MCF 10A (cell line): ENCODE results near the gene AJUBA. TPM values are rescaled to one million over a fixed set of nuclear protein-coding genes. Genes with fewer than 3 reads are reported as not detected.

Experiments
- Bru-seq: library from RNA; stranded (reverse); fragments of 400-500 nt; gene quantifications from one replicate; lab custom pipeline; 2021; lab: Mats Ljungman, UMichigan
- BruChase-seq, 2 experiments: library from RNA; stranded (reverse); fragments of 400-500 nt; gene quantifications; one replicate each; lab custom pipeline; 2021; lab: Mats Ljungman, UMichigan
- BruUV-seq: library from RNA; stranded (reverse); fragments of 400-500 nt; replicated peaks from 2 replicates; lab custom pipeline; 2021; lab: Mats Ljungman, UMichigan
- CTCF ChIA-PET: fragments of 300-600 bp; sonication (Branson Sonifier 250); formaldehyde crosslinking; extraction: SDS; loops from one replicate; lab custom pipeline; 2021; ENCODE audit warnings: antibody characterized with exemption, inconsistent platforms; lab: Yijun Ruan, JAX
- POLR2A ChIA-PET: fragments of 300-600, 350-650 bp; sonication (Branson Sonifier 250); formaldehyde crosslinking; extraction: SDS; loops from one replicate; lab custom pipeline; 2020; ENCODE audit warnings: antibody characterized with exemption, inconsistent platforms; lab: Yijun Ruan, JAX
- DNase-seq: peaks from one replicate; pipeline ENCODE4 v3.0.0-alpha.2; 2018; ENCODE audit not compliant: unreplicated experiment
- H3K27ac Mint-ChIP-seq: one replicate; pipeline ENCODE4 v1.8.0; 2022; ENCODE audit warnings: mild to moderate bottlenecking, low read depth, mixed read lengths; ENCODE audit not compliant: unreplicated experiment
- H3K27me3 Mint-ChIP-seq: one replicate; pipeline ENCODE4 v1.8.0; 2022; ENCODE audit warnings: mixed read lengths; ENCODE audit not compliant: insufficient read depth, unreplicated experiment
- H3K36me3 Mint-ChIP-seq: one replicate; pipeline ENCODE4 v1.8.0; 2022; ENCODE audit warnings: mild to moderate bottlenecking, moderate library complexity, mixed read lengths; ENCODE audit not compliant: insufficient read depth, unreplicated experiment
- H3K4me1 Mint-ChIP-seq: one replicate; pipeline ENCODE4 v1.8.0; 2022; ENCODE audit warnings: mixed read lengths; ENCODE audit not compliant: insufficient read depth, unreplicated experiment
- H3K4me3 Mint-ChIP-seq: one replicate; pipeline ENCODE4 v1.8.0; 2022; ENCODE audit warnings: mild to moderate bottlenecking, moderate library complexity, mixed read lengths; ENCODE audit not compliant: unreplicated experiment
- H3K9me3 Mint-ChIP-seq: one replicate; pipeline ENCODE4 v1.8.0; 2022; ENCODE audit warnings: mixed read lengths; ENCODE audit not compliant: unreplicated experiment
- CTCF ChIP-seq: fragments of 200-600 bp; IDR thresholded peaks from one replicate; pipeline ENCODE4 v1.8.0; 2022; ENCODE audit warnings: antibody characterized with exemption, mild to moderate bottlenecking; ENCODE audit not compliant: unreplicated experiment
- intact Hi-C: fragments of 100-400 bp; cut with micrococcal nuclease; formaldehyde crosslinking; loops from 2 replicates; pipeline ENCODE4 v1.14.1; 2022
- long read RNA-seq: library from polyadenylated mRNA; stranded (forward); transcript quantifications from one replicate; pipeline ENCODE4 v2.0.0, GENCODE V29; 2022
- total RNA-seq: library from RNA; stranded (reverse); gene quantifications from 2 replicates; pipeline ENCODE4 v1.2.3, GENCODE V29; 2022

The AJUBA gene
- total RNA-seq (82.1 and 138 TPM in 2 replicates), Bru-seq, nascent RNA (percentile 85 among the genes with signal in this experiment), BruChase-seq, experiment 1, labeled RNA remaining after a 6-hour chase (percentile 95 among the genes with signal in this experiment), BruChase-seq, experiment 2, labeled RNA remaining after a 2-hour chase (percentile 99 among the genes with signal in this experiment)
- long read RNA-seq, full-length matches to known transcripts: 343 of 411 reads
- long read RNA-seq, partial matches to known transcripts: 38 of 411 reads
- long read RNA-seq, other reads (novel, unspliced or antisense): 30 of 411 reads

GRCh38 chr14:22982477-22983245 lies at the start of gene AJUBA:
AJUBA (minus strand) TSS chr14:22982551; CDS start chr14:22982266, 285 bp downstream.
- Mint-ChIP-seq H3K27ac (peak within 1 kb of the TSS; percentile 10), H3K4me3 (no peak within 1 kb of the TSS), H3K27me3 (no peaks in the 10 kb centered on the region), H3K9me3 (no peaks in the 10 kb centered on the region), H3K4me1 (peaks cover 28% of the 10 kb centered on the region), H3K36me3 (peaks cover 7% of the 10 kb centered on the region)
- no peak for TF ChIP-seq CTCF
- no TSS peak for BruUV-seq
- ChIA-PET POLR2A (interaction anchor here (0.6 to 12.7 kb wide), 29 partner anchors 11 to 1050 kb away, joined by 3 to 133 read pairs (median 5); partner anchors contain the start of genes ACIN1, C14orf119, CDH24 and HAUS4), CTCF (interaction anchor here (0.5 to 24.6 kb wide), 20 partner anchors 15 to 426 kb away, joined by 3 to 620 read pairs (median 3); partner anchors contain the start of genes CDH24, HAUS4 and PRMT5)
- intact Hi-C loops: loop anchor here (1.0 to 5.0 kb wide), 7 partner anchors 9 to 595 kb away; no protein-coding TSS in a partner anchor
- DNase-seq: peak; percentile 93

- POLR2A ChIA-PET: interaction anchor here (1.6 kb wide), 1 partner anchor 24 kb away, joined by 9 read pairs; no protein-coding TSS in a partner anchor
Measured at GRCh38 chr14:23030936-23031335, 48.6 kb upstream of the AJUBA start.

GRCh38 chr14:23028799-23029198 lies 46.4 kb upstream of the AJUBA start:
- intact Hi-C loops: no loop called here
- DNase-seq: no peak
- Mint-ChIP-seq H3K4me1 (peaks cover 17% of the 10 kb centered on the region), H3K27ac (peak overlapping the region; percentile 86), H3K36me3 (peaks cover 90% of the 10 kb centered on the region), H3K27me3 (no peaks in the 10 kb centered on the region), H3K9me3 (no peaks in the 10 kb centered on the region), H3K4me3 (no peak overlapping the region)
- no peak for TF ChIP-seq CTCF
- ChIA-PET POLR2A (interaction anchor here (0.7 to 1.1 kb wide), 2 partner anchors 22 to 272 kb away, joined by 3 read pairs; no protein-coding TSS in a partner anchor), CTCF (interaction anchor here (0.7 to 1.9 kb wide), 3 partner anchors 14 to 1437 kb away, joined by 3 to 8 read pairs (median 6); no protein-coding TSS in a partner anchor)
- no TSS peak for BruUV-seq

More at GRCh38 chr14:23030936-23031335, 48.6 kb upstream of the AJUBA start:
- BruUV-seq: TSS peak; percentile 2
- intact Hi-C loops: no loop called here
- H3K27me3 Mint-ChIP-seq: no peaks in the 10 kb centered on the region
- no peak overlapping the region for H3K4me3 Mint-ChIP-seq
- no peak overlapping the region for H3K27ac Mint-ChIP-seq
- peaks cover 82% of the 10 kb centered on the region for H3K36me3 Mint-ChIP-seq
- no peaks in the 10 kb centered on the region for H3K9me3 Mint-ChIP-seq
- TF ChIP-seq CTCF: no peak
- H3K4me1 Mint-ChIP-seq: peaks cover 18% of the 10 kb centered on the region
- CTCF ChIA-PET: interaction anchor here (0.9 to 1.9 kb wide), 5 partner anchors 11 to 45 kb away, joined by 4 to 5 read pairs (median 4); partner anchors contain the start of gene CDH24
- DNase-seq: peak; percentile 33
